Measurements from ENCODE around the gene ARL6IP1.

- TF ChIP-seq CTCF (conservative IDR thresholded peaks at IDR 0.05 in 1 of 2, IDR thresholded peaks at IDR 0.05 in 1 of 2; ENCODE audit: extremely low read depth in 1 of 2, insufficient read depth in 1 of 2, low read depth in 1 of 2, low read length in 2 of 2) (no peak), EZH2 (IDR thresholded peaks at IDR 0.05; ENCODE audit: borderline replicate concordance, low read length) (no peak)
Observed at GRCh38 chr16:18800293-18800692, 1.1 kb downstream of the ARL6IP1 start.
